Epithelial cell of proximal tubule (primary cell): Measurements from ENCODE around the gene HHATL. TPM values are rescaled to one million over a fixed set of nuclear protein-coding genes. Genes with fewer than 3 reads are reported as not detected.
"Not testable (repeated sequence)": the region's sequence is repeated elsewhere in the genome, so short reads cannot be mapped to it uniquely, and the experiment has no call there.

Experiments
- DNase-seq: peaks from one replicate; pipeline ENCODE4 v3.0.0-alpha.2; 2011; ENCODE audit warnings: low read depth
- H3K4me3 ChIP-seq: 2 replicates; pipeline ENCODE4 v1.5.1; 2011; ENCODE audit warnings: low read depth, mild to moderate bottlenecking, low read length
- total RNA-seq: library from RNA; depleted of rRNA; stranded (reverse); fragments of >200 nt; gene quantifications from 2 replicates; pipeline ENCODE4 v1.2.3, GENCODE V29; 2015
- TF ChIP-seq, protein P1 (sequence below): conservative IDR thresholded peaks from 2 replicates; pipeline ENCODE4 v1.5.1; 2012; ENCODE audit warnings: low read depth, mild to moderate bottlenecking, low read length

Gene HHATL
- total RNA-seq, 1 donor from 2014 or later, result not detected

DNA sequence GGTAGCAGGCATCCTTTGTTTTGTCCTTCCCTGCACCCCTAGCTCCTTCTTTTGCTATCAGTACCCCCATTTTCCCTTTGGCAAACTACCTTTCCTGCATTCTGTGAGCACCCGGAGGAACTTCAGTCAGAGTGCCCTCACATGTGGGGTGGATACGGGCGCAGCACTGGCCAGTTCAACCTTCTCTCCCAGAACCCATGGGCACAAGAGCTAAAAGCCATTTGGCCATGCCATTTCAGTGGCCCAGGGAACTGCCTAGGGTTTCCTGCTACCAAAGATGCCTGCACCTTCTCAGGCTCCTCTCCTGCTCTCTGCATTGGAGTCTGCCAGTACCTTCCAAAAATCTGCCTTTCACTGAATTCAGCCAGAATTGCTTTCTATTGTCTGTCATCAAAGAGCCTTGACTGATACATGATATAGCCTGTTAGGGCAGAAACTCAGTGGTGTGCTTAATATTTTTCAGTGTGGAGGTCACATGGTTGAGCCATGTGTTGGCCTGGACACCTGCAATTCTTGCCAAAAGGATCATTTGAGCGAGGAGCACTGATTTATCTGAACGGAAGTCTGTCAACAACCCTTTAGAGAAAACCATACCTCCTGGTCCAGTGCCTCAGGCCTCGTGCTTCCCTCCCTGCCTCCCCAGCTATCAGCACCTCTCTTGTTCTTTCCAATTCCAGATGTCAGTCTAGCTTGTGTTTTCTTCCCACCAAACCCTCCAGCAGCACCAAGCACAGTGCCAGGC, 27.0 kb upstream of the HHATL start:
- no peak for DNase-seq
- TF ChIP-seq, protein P1, sequence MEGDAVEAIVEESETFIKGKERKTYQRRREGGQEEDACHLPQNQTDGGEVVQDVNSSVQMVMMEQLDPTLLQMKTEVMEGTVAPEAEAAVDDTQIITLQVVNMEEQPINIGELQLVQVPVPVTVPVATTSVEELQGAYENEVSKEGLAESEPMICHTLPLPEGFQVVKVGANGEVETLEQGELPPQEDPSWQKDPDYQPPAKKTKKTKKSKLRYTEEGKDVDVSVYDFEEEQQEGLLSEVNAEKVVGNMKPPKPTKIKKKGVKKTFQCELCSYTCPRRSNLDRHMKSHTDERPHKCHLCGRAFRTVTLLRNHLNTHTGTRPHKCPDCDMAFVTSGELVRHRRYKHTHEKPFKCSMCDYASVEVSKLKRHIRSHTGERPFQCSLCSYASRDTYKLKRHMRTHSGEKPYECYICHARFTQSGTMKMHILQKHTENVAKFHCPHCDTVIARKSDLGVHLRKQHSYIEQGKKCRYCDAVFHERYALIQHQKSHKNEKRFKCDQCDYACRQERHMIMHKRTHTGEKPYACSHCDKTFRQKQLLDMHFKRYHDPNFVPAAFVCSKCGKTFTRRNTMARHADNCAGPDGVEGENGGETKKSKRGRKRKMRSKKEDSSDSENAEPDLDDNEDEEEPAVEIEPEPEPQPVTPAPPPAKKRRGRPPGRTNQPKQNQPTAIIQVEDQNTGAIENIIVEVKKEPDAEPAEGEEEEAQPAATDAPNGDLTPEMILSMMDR, result no peak
- no peak overlapping the region for H3K4me3 ChIP-seq

GRCh38 chr3:42728668-42729364, 26.2 kb upstream of the HHATL start:
- DNase-seq, result no peak
- TF ChIP-seq, protein P1, result no peak
- H3K4me3 ChIP-seq, result no peak overlapping the region

DNA sequence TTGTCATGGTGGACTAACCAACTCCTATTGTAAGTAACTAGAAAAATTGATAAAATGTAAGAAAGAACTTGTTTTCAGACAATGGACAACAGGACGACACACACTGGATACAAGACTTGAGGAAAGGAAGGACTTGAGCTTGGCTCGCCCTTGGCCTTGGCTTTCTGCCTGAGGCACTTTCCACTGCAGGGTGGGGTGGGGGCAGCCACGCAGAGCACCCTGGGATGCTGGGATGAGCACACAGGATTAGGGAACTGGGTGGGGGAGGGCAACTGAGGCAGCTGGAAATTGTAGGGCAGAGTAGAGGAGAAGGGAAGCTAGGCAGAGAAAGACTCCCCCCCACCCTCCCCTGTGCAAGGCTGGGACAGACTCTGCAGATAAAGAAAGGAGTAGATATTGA, 25.5 kb upstream of the HHATL start:
- H3K4me3 ChIP-seq, result no peak overlapping the region
- no peak for DNase-seq
- TF ChIP-seq, protein P1, result no peak

- TF ChIP-seq, protein P1, result no peak
- DNase-seq, result no peak
- H3K4me3 ChIP-seq, result no peak overlapping the region
These were observed 22.9 kb upstream of the HHATL start for GRCh38 chr3:42725454-42725853.

- TF ChIP-seq, protein P1, result no peak
- no peak for DNase-seq
- no peak overlapping the region for H3K4me3 ChIP-seq
These were observed 20.6 kb upstream of the HHATL start for GRCh38 chr3:42723219-42723618.

DNA sequence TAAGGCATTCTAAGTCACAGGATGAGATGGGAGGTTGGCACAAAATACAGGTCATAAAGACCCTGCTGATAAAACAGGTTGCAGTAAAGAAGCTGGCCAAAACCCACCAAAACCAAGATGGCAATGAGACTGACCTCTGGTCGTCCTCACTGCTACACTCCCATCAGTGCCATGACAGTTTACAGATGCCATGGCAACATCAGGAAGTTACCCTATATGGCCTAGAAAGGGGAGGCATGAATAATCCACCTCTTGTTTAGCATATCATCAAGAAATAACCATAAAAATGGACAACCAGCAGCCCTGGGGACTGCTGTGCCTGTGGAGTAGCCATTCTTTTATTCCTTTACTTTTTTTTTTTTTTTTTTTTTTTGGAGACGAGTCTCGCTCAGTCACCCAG, 19.8 kb upstream of the HHATL start:
- DNase-seq, result not testable (repeated sequence)

GRCh38 chr3:42721690-42722089, 19.1 kb upstream of the HHATL start:
- no peak overlapping the region for H3K4me3 ChIP-seq
- no peak for DNase-seq
- TF ChIP-seq, protein P1, result no peak

More for the DNA sequence above, 19.8 kb upstream of the HHATL start:
- H3K4me3 ChIP-seq, result not testable (repeated sequence)
